ENCODE measurements around the gene ZNF827. TPM values are rescaled to one million over a fixed set of nuclear protein-coding genes. Genes with fewer than 3 reads are reported as not detected.

ZNF827 gene
- polyA plus RNA-seq, 1 donor from 2014 or later = 12.1 TPM

DNA sequence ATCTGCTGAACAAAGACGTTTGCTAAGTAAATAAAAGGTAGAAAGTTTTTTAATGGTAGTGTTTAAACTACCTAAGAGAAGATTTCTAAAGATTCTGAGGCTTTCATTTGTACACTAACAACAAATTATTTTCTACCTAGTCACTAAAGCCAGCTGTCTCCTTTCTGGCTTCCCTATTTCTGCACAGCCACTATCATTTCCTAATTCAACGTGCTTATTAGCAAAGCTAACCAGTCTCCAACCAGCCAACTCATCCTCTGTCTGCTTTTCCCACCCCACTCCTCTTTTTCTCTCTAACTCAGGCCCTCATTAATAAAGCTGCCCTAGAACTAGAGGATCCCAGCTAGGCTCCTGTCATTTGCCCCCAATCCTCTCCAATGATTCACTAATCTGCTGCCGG, 118.2 kb downstream of the ZNF827 start:
- Histone ChIP-seq H3K27ac (ENCODE audit: low read length) (no peak overlapping the region), H3K36me3 (ENCODE audit: insufficient read depth, low read length) (no peaks in the 10 kb centered on the region), H3K4me2 (ENCODE audit: low read length) (no peak overlapping the region), H4K20me1 (ENCODE audit: insufficient read depth) (no peaks in the 10 kb centered on the region), H3K9ac (ENCODE audit: low read length) (no peak overlapping the region), H3K9me3 (ENCODE audit: low read length) (no peaks in the 10 kb centered on the region), H3K27me3 (ENCODE audit: insufficient read depth, low read depth, low read length) (no peaks in the 10 kb centered on the region), H3K4me3 (ENCODE audit: low read length) (no peak overlapping the region), H2AFZ (ENCODE audit: low read depth, low read length) (no peak overlapping the region), H3K79me2 (replicated peaks; ENCODE audit: insufficient read depth, low read length) (no peaks in the 10 kb centered on the region), H3K9me2 (ENCODE audit: insufficient read depth, low read length) (no peaks in the 10 kb centered on the region), H3F3A (ENCODE audit: insufficient read depth, low read length, poor library complexity, severe bottlenecking) (no peaks in the 10 kb centered on the region)
- TF ChIP-seq, protein P1, sequence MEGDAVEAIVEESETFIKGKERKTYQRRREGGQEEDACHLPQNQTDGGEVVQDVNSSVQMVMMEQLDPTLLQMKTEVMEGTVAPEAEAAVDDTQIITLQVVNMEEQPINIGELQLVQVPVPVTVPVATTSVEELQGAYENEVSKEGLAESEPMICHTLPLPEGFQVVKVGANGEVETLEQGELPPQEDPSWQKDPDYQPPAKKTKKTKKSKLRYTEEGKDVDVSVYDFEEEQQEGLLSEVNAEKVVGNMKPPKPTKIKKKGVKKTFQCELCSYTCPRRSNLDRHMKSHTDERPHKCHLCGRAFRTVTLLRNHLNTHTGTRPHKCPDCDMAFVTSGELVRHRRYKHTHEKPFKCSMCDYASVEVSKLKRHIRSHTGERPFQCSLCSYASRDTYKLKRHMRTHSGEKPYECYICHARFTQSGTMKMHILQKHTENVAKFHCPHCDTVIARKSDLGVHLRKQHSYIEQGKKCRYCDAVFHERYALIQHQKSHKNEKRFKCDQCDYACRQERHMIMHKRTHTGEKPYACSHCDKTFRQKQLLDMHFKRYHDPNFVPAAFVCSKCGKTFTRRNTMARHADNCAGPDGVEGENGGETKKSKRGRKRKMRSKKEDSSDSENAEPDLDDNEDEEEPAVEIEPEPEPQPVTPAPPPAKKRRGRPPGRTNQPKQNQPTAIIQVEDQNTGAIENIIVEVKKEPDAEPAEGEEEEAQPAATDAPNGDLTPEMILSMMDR (IDR thresholded peaks at IDR 0.05; ENCODE audit: poor library complexity, severe bottlenecking) = no peak
- TF ChIP-seq, protein P2, sequence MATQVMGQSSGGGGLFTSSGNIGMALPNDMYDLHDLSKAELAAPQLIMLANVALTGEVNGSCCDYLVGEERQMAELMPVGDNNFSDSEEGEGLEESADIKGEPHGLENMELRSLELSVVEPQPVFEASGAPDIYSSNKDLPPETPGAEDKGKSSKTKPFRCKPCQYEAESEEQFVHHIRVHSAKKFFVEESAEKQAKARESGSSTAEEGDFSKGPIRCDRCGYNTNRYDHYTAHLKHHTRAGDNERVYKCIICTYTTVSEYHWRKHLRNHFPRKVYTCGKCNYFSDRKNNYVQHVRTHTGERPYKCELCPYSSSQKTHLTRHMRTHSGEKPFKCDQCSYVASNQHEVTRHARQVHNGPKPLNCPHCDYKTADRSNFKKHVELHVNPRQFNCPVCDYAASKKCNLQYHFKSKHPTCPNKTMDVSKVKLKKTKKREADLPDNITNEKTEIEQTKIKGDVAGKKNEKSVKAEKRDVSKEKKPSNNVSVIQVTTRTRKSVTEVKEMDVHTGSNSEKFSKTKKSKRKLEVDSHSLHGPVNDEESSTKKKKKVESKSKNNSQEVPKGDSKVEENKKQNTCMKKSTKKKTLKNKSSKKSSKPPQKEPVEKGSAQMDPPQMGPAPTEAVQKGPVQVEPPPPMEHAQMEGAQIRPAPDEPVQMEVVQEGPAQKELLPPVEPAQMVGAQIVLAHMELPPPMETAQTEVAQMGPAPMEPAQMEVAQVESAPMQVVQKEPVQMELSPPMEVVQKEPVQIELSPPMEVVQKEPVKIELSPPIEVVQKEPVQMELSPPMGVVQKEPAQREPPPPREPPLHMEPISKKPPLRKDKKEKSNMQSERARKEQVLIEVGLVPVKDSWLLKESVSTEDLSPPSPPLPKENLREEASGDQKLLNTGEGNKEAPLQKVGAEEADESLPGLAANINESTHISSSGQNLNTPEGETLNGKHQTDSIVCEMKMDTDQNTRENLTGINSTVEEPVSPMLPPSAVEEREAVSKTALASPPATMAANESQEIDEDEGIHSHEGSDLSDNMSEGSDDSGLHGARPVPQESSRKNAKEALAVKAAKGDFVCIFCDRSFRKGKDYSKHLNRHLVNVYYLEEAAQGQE (IDR thresholded peaks at IDR 0.05; ENCODE audit: borderline replicate concordance) = no peak
- TF ChIP-seq RAD21 (conservative IDR thresholded peaks at IDR 0.05) (no peak), EZH2 (IDR thresholded peaks at IDR 0.05; ENCODE audit: borderline replicate concordance, insufficient read depth, low read length, poor library complexity, severe bottlenecking) (no peak), EP300 (conservative IDR thresholded peaks at IDR 0.05; ENCODE audit: poor library complexity, severe bottlenecking) (no peak), SMC3 (conservative IDR thresholded peaks at IDR 0.05; ENCODE audit: poor library complexity) (no peak), POLR2AphosphoS5 (IDR thresholded peaks at IDR 0.05) (no peak)

- Histone ChIP-seq H3K4me2 (ENCODE audit: low read length) (no peak overlapping the region), H3K27ac (ENCODE audit: low read length) (no peak overlapping the region)
These were observed 118.8 kb downstream of the ZNF827 start for GRCh38 chr4:145819853-145820181.

More at GRCh38 chr4:145819853-145820181, 118.8 kb downstream of the ZNF827 start:
- H3K79me2 ChIP-seq (replicated peaks; ENCODE audit: insufficient read depth, low read length) = no peaks in the 10 kb centered on the region
- no peak overlapping the region for H3K4me3 ChIP-seq (ENCODE audit: low read length)
- H3K9me3 ChIP-seq (ENCODE audit: low read length) = no peaks in the 10 kb centered on the region
- no peaks in the 10 kb centered on the region for H4K20me1 ChIP-seq (ENCODE audit: insufficient read depth)
- no peaks in the 10 kb centered on the region for H3K36me3 ChIP-seq (ENCODE audit: insufficient read depth, low read length)
- H3K9me2 ChIP-seq (ENCODE audit: insufficient read depth, low read length) = no peaks in the 10 kb centered on the region
- H3F3A ChIP-seq (ENCODE audit: insufficient read depth, low read length, poor library complexity, severe bottlenecking) = no peaks in the 10 kb centered on the region
- H2AFZ ChIP-seq (ENCODE audit: low read depth, low read length) = no peak overlapping the region
- no peaks in the 10 kb centered on the region for H3K27me3 ChIP-seq (ENCODE audit: insufficient read depth, low read depth, low read length)
- TF ChIP-seq SMC3 (conservative IDR thresholded peaks at IDR 0.05; ENCODE audit: poor library complexity) (no peak), POLR2AphosphoS5 (IDR thresholded peaks at IDR 0.05) (no peak), RAD21 (conservative IDR thresholded peaks at IDR 0.05) (no peak), MXI1 (conservative IDR thresholded peaks at IDR 0.05; ENCODE audit: poor library complexity, severe bottlenecking) (no peak), TAF1 (IDR thresholded peaks at IDR 0.05; ENCODE audit: low read depth) (no peak), EZH2 (IDR thresholded peaks at IDR 0.05; ENCODE audit: borderline replicate concordance, insufficient read depth, low read length, poor library complexity, severe bottlenecking) (no peak), EP300 (conservative IDR thresholded peaks at IDR 0.05; ENCODE audit: poor library complexity, severe bottlenecking) (no peak)
- TF ChIP-seq, protein P1 (IDR thresholded peaks at IDR 0.05; ENCODE audit: poor library complexity, severe bottlenecking) = no peak
- TF ChIP-seq, protein P2 (IDR thresholded peaks at IDR 0.05; ENCODE audit: borderline replicate concordance) = no peak
- no peak overlapping the region for H3K9ac ChIP-seq (ENCODE audit: low read length)

All from neural cell (in vitro differentiated cells).